ENCODE measurements around the gene KIAA1671. TPM values are rescaled to one million over a fixed set of nuclear protein-coding genes. Genes with fewer than 3 reads are reported as not detected.
A peak's percentile ranks its signal among the peaks of the same experiment; 100 is the strongest.

The KIAA1671 gene
- total and polyA plus RNA-seq, 4 experiments from 2014 or later: 0.04 to 10.2 (median 5.2) TPM

DNA sequence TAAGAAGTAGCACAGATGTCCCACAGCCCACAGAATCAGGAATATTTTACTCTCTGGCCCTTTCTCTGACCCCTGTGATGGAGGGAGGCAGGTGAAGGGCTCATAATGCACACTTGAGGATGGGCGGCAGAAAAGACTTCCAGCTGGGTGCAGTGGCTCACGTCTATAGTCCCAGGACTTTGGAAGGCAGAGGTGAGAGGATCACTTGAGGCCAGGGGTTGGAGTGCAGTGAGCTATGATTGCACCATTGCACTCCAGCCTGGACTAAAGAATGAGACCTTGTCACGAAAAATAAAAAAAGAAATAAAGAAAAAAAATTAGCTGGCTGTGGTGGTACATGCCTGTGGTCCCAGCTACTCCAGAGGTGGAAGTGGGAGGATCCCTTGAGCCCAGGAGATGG lies 233.6 kb downstream of the KIAA1671 start:
- peaks cover 0 to 3% (median 0%) of the 10 kb centered on the region in 8 donors for H3K9me3 Mint-ChIP-seq
- ChIA-PET CTCF (ENCODE audit: partially characterized antibody) (interaction anchor here (1.3 kb wide), 1 partner anchor 16 kb away, joined by 5 read pairs; no protein-coding TSS in a partner anchor), POLR2A (ENCODE audit: partially characterized antibody) (no interaction called here)
- no peaks in the 10 kb centered on the region for H3K27me3 ChIP-seq (ENCODE audit: insufficient read depth, low read length)
- no peak overlapping the region for H3K4me3 ChIP-seq (ENCODE audit: low read length in 2 of 2)
- H3K9me3 ChIP-seq (ENCODE audit: control insufficient read depth in 1 of 2, low read length in 2 of 2): no peaks in the 10 kb centered on the region
- H3K27me3 Mint-ChIP-seq: no peaks in the 10 kb centered on the region
- no peak overlapping the region for H3K27ac Mint-ChIP-seq
- intact Hi-C loops (cut with micrococcal nuclease): no loop called here
- no peak overlapping the region for H3K27ac ChIP-seq (ENCODE audit: low read depth, low read length)
- H3K4me1 ChIP-seq (ENCODE audit: insufficient read depth, low read length): no peaks in the 10 kb centered on the region
- H3K36me3 ChIP-seq (ENCODE audit: insufficient read depth, low read length): no peaks in the 10 kb centered on the region
- peaks cover 4% of the 10 kb centered on the region in 2 donors for H3K36me3 Mint-ChIP-seq
- no peak for DNase-seq
- no peak overlapping the region for H3K4me3 Mint-ChIP-seq
- no peaks in the 10 kb centered on the region for H3K4me1 Mint-ChIP-seq

DNA sequence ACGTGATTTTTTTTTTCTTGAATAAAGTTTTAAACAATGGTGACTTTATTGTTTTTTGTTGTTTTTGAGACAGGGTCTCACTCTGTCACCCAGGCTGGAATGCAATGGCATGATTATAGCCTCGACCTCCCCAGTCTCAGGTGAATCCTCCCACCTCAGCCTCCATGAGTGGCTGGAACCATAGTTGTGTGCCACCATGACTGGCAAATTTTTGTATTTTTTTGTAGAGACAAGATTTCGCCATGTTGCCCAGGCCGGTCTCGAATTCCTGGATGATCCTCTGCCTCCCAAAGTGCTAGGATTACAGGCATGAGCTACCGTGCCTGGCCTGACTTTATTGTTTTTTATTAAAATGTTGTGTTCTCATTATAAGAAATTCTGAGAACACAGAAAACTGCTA lies 235.0 kb downstream of the KIAA1671 start:
- no peak for DNase-seq
- intact Hi-C loops (cut with micrococcal nuclease): no loop called here
- Mint-ChIP-seq H3K27me3 (no peaks in the 10 kb centered on the region), H3K27ac (no peak overlapping the region), H3K4me3 (no peak overlapping the region), H3K36me3 (peaks cover 0 to 4% of the 10 kb centered on the region in 2 donors), H3K4me1 (no peaks in the 10 kb centered on the region), H3K9me3 (peaks cover 0 to under 1% (median 0%) of the 10 kb centered on the region in 8 donors)
- H3K4me3 ChIP-seq (ENCODE audit: low read length in 2 of 2): no peak overlapping the region
- H3K27ac ChIP-seq (ENCODE audit: low read depth, low read length): no peak overlapping the region
- H3K4me1 ChIP-seq (ENCODE audit: insufficient read depth, low read length): no peaks in the 10 kb centered on the region
- CTCF ChIA-PET (ENCODE audit: partially characterized antibody): no interaction called here
- POLR2A ChIA-PET (ENCODE audit: partially characterized antibody): no interaction called here
- H3K9me3 ChIP-seq (ENCODE audit: control insufficient read depth in 1 of 2, low read length in 2 of 2): no peaks in the 10 kb centered on the region
- no peaks in the 10 kb centered on the region for H3K36me3 ChIP-seq (ENCODE audit: insufficient read depth, low read length)
- H3K27me3 ChIP-seq (ENCODE audit: insufficient read depth, low read length): no peaks in the 10 kb centered on the region

DNA sequence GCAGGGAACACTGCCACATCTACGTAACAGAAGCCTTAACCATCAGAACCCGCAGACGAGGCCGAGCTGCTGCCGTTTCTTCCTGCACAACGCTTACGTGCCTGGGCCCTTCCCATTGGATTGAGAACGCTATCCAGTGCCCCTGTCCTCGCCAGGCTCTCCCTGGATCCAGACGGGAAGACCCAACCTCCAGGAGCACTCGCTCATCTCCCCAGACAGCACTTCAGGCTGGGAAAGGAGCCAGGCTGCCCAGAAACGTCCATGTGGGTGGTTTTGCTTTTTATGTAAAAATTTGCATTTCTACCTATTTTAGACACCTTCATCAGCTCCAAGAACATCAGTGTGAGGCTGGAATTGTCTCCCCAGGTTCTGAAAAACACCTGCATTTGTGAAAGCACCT lies 239.9 kb downstream of the KIAA1671 start:
- no peaks in the 10 kb centered on the region for H3K27me3 Mint-ChIP-seq
- CTCF ChIA-PET (ENCODE audit: partially characterized antibody): interaction anchor here (1.5 to 3.2 kb wide), 2 partner anchors 10 to 12 kb away, joined by 4 to 15 read pairs; no protein-coding TSS in a partner anchor

DNA sequence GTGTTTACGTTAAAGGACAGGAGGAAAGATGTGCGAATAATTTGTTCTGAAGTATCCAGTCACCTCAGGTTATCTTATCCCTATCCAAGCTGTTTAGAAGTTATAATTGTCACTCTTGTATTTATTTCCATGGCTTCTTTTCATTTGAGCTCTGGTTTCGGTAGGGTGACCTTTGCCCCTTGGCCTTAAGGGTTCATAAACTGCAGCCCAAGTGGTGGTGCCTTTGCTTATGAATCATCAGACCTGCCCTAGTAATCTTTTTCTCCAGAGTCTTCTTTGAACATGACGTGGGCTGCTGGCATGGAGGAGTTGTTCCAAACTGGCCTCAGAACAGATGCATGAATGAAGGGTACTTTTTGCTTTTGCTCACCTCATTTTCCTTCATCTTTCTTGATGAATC lies 240.6 kb downstream of the KIAA1671 start:
- Mint-ChIP-seq H3K4me3 (no peak overlapping the region), H3K9me3 (peaks cover 0 to 1% (median 0%) of the 10 kb centered on the region in 8 donors), H3K27ac (peak overlapping the region in 2 of 7 donors; percentile 18), H3K27me3 (no peaks in the 10 kb centered on the region), H3K4me1 (no peaks in the 10 kb centered on the region), H3K36me3 (peaks cover 0 to 3% of the 10 kb centered on the region in 2 donors)
- H3K9me3 ChIP-seq (ENCODE audit: control insufficient read depth in 1 of 2, low read length in 2 of 2): no peaks in the 10 kb centered on the region
- no peaks in the 10 kb centered on the region for H3K27me3 ChIP-seq (ENCODE audit: insufficient read depth, low read length)
- H3K4me1 ChIP-seq (ENCODE audit: insufficient read depth, low read length): no peaks in the 10 kb centered on the region
- ChIA-PET POLR2A (ENCODE audit: partially characterized antibody) (no interaction called here), CTCF (ENCODE audit: partially characterized antibody) (interaction anchor here (1.4 to 1.5 kb wide), 2 partner anchors 9 to 12 kb away, joined by 4 read pairs; no protein-coding TSS in a partner anchor)
- no peak for DNase-seq
- no peak overlapping the region for H3K27ac ChIP-seq (ENCODE audit: low read depth, low read length)
- no peaks in the 10 kb centered on the region for H3K36me3 ChIP-seq (ENCODE audit: insufficient read depth, low read length)
- no peak overlapping the region for H3K4me3 ChIP-seq (ENCODE audit: low read length in 2 of 2)
- intact Hi-C loops (cut with micrococcal nuclease): no loop called here

More for the DNA sequence above, 239.9 kb downstream of the KIAA1671 start:
- Histone ChIP-seq H3K4me1 (ENCODE audit: insufficient read depth, low read length) (no peaks in the 10 kb centered on the region), H3K4me3 (ENCODE audit: low read length in 2 of 2) (no peak overlapping the region), H3K9me3 (ENCODE audit: control insufficient read depth in 1 of 2, low read length in 2 of 2) (no peaks in the 10 kb centered on the region), H3K27ac (ENCODE audit: low read depth, low read length) (no peak overlapping the region), H3K27me3 (ENCODE audit: insufficient read depth, low read length) (no peaks in the 10 kb centered on the region), H3K36me3 (ENCODE audit: insufficient read depth, low read length) (no peaks in the 10 kb centered on the region)
- intact Hi-C loops (cut with micrococcal nuclease): no loop called here
- no peaks in the 10 kb centered on the region for H3K4me1 Mint-ChIP-seq
- H3K27ac Mint-ChIP-seq: no peak overlapping the region
- no peak overlapping the region for H3K4me3 Mint-ChIP-seq
- peaks cover 0 to 3% of the 10 kb centered on the region in 2 donors for H3K36me3 Mint-ChIP-seq
- peaks cover 0 to 1% (median 0%) of the 10 kb centered on the region in 8 donors for H3K9me3 Mint-ChIP-seq
- DNase-seq: no peak
- POLR2A ChIA-PET (ENCODE audit: partially characterized antibody): no interaction called here

GRCh38 chr22:25193548-25193947 lies 241.0 kb downstream of the KIAA1671 start:
- no peaks in the 10 kb centered on the region for H3K36me3 ChIP-seq (ENCODE audit: insufficient read depth, low read length)
- ChIA-PET POLR2A (ENCODE audit: partially characterized antibody) (no interaction called here), CTCF (ENCODE audit: partially characterized antibody) (interaction anchor here (1.4 to 1.5 kb wide), 2 partner anchors 9 to 11 kb away, joined by 4 read pairs; no protein-coding TSS in a partner anchor)

GRCh38 chr22:25196326-25196725 lies 243.8 kb downstream of the KIAA1671 start:
- intact Hi-C loops (cut with micrococcal nuclease): no loop called here
- peak overlapping the region in 1 of 7 donors; percentile 23 for H3K27ac Mint-ChIP-seq
- no peak overlapping the region for H3K4me3 ChIP-seq (ENCODE audit: low read length in 2 of 2)
- H3K27me3 ChIP-seq (ENCODE audit: insufficient read depth, low read length): no peaks in the 10 kb centered on the region
- no peak for DNase-seq
- H3K4me1 ChIP-seq (ENCODE audit: insufficient read depth, low read length): no peaks in the 10 kb centered on the region
- no peaks in the 10 kb centered on the region for H3K9me3 ChIP-seq (ENCODE audit: control insufficient read depth in 1 of 2, low read length in 2 of 2)
- peaks cover 0 to 2% (median 0%) of the 10 kb centered on the region in 4 donors for H3K4me1 Mint-ChIP-seq
- peaks cover 0 to 3% of the 10 kb centered on the region in 2 donors for H3K36me3 Mint-ChIP-seq
- no peaks in the 10 kb centered on the region for H3K27me3 Mint-ChIP-seq
- H3K4me3 Mint-ChIP-seq: no peak overlapping the region
- POLR2A ChIA-PET (ENCODE audit: partially characterized antibody): no interaction called here
- no peak overlapping the region for H3K27ac ChIP-seq (ENCODE audit: low read depth, low read length)
- H3K9me3 Mint-ChIP-seq: peaks cover 0 to 1% (median 0%) of the 10 kb centered on the region in 8 donors
- CTCF ChIA-PET (ENCODE audit: partially characterized antibody): no interaction called here
- H3K36me3 ChIP-seq (ENCODE audit: insufficient read depth, low read length): no peaks in the 10 kb centered on the region

More at GRCh38 chr22:25193548-25193947, 241.0 kb downstream of the KIAA1671 start:
- H3K27me3 Mint-ChIP-seq: no peaks in the 10 kb centered on the region
- H3K4me1 ChIP-seq (ENCODE audit: insufficient read depth, low read length): no peaks in the 10 kb centered on the region
- H3K27ac ChIP-seq (ENCODE audit: low read depth, low read length): no peak overlapping the region
- H3K36me3 Mint-ChIP-seq: peaks cover 0 to 3% of the 10 kb centered on the region in 2 donors
- intact Hi-C loops (cut with micrococcal nuclease): no loop called here
- DNase-seq: no peak
- no peak overlapping the region for H3K4me3 ChIP-seq (ENCODE audit: low read length in 2 of 2)
- H3K4me3 Mint-ChIP-seq: no peak overlapping the region
- H3K27ac Mint-ChIP-seq: peak overlapping the region in 2 of 7 donors; percentile 18
- H3K9me3 Mint-ChIP-seq: peaks cover 0 to 1% (median 0%) of the 10 kb centered on the region in 8 donors
- no peaks in the 10 kb centered on the region for H3K27me3 ChIP-seq (ENCODE audit: insufficient read depth, low read length)
- no peaks in the 10 kb centered on the region for H3K9me3 ChIP-seq (ENCODE audit: control insufficient read depth in 1 of 2, low read length in 2 of 2)
- no peaks in the 10 kb centered on the region for H3K4me1 Mint-ChIP-seq

- H3K4me3 ChIP-seq (ENCODE audit: low read length in 2 of 2): no peak overlapping the region
- intact Hi-C loops (cut with micrococcal nuclease): no loop called here
- H3K4me3 Mint-ChIP-seq: no peak overlapping the region
- H3K36me3 ChIP-seq (ENCODE audit: insufficient read depth, low read length): no peaks in the 10 kb centered on the region
- H3K27ac ChIP-seq (ENCODE audit: low read depth, low read length): no peak overlapping the region
- H3K27ac Mint-ChIP-seq: no peak overlapping the region
- peaks cover 0 to 1% (median 0%) of the 10 kb centered on the region in 8 donors for H3K9me3 Mint-ChIP-seq
- no peaks in the 10 kb centered on the region for H3K27me3 Mint-ChIP-seq
- ChIA-PET POLR2A (ENCODE audit: partially characterized antibody) (no interaction called here), CTCF (ENCODE audit: partially characterized antibody) (interaction anchor here (0.7 kb wide), 1 partner anchor 47 kb away, joined by 3 read pairs; no protein-coding TSS in a partner anchor)
- no peaks in the 10 kb centered on the region for H3K27me3 ChIP-seq (ENCODE audit: insufficient read depth, low read length)
- H3K4me1 Mint-ChIP-seq: peaks cover 0 to 3% (median under 1%) of the 10 kb centered on the region in 4 donors
- H3K4me1 ChIP-seq (ENCODE audit: insufficient read depth, low read length): no peaks in the 10 kb centered on the region
- no peak for DNase-seq
- H3K9me3 ChIP-seq (ENCODE audit: control insufficient read depth in 1 of 2, low read length in 2 of 2): no peaks in the 10 kb centered on the region
- H3K36me3 Mint-ChIP-seq: peaks cover 0 to 3% of the 10 kb centered on the region in 2 donors
Observed at GRCh38 chr22:25197340-25197739, 244.8 kb downstream of the KIAA1671 start.

Measured in CD4-positive, alpha-beta memory T cell (primary cell).